SK-N-SH (cell line): ENCODE data around the gene TNFRSF14.

Experiments
- ELF1 ChIP-seq: IDR thresholded peaks from 2 replicates; pipeline ENCODE4 v1.4.0; 2012
- EP300 ChIP-seq, 2 experiments: IDR thresholded peaks; 2 replicates each; pipeline versions ENCODE4 v1.4.0 to v1.6.1; 2012; ENCODE audit warnings: borderline replicate concordance in 1 of 2, low read depth in 1 of 2, low read length in 1 of 2
- EZH2phosphoT487 ChIP-seq: fragments of 200-600 bp; sonication (generic); IDR thresholded peaks from 2 replicates; pipeline ENCODE4 v1.6.1; 2017; ENCODE audit warnings: low read depth, mixed run types, mild to moderate bottlenecking, antibody characterized with exemption, moderate library complexity, borderline replicate concordance
- FOXJ3 ChIP-seq: sonication (generic); formaldehyde crosslinking; IDR thresholded peaks from 2 replicates; pipeline ENCODE4 v1.5.1; 2020; ENCODE audit warnings: mild to moderate bottlenecking, missing genetic modification reagents
- GABPA ChIP-seq: IDR thresholded peaks from 2 replicates; pipeline ENCODE4 v1.4.0; 2012; ENCODE audit warnings: low read depth, mild to moderate bottlenecking
- NFIC ChIP-seq: IDR thresholded peaks from 2 replicates; pipeline ENCODE4 v1.4.0; 2012; ENCODE audit warnings: borderline replicate concordance
- NRF1 ChIP-seq: IDR thresholded peaks from 2 replicates; pipeline ENCODE4 v1.6.1; 2012; ENCODE audit warnings: low read depth, mild to moderate bottlenecking, low read length
- POLR2AphosphoS5 ChIP-seq: IDR thresholded peaks from 2 replicates; pipeline ENCODE4 v1.6.1; 2012; ENCODE audit warnings: low read depth, low read length
- RFX5 ChIP-seq: IDR thresholded peaks from 2 replicates; pipeline ENCODE4 v1.6.1; 2012; ENCODE audit warnings: mild to moderate bottlenecking, improper control_type of control experiment, low read length
- SIN3A ChIP-seq: IDR thresholded peaks from 2 replicates; pipeline ENCODE4 v1.6.1; 2012; ENCODE audit warnings: low read depth, mild to moderate bottlenecking, low read length, moderate library complexity, borderline replicate concordance
- YY1 ChIP-seq: IDR thresholded peaks from 2 replicates; pipeline ENCODE4 v1.4.0; 2012; ENCODE audit warnings: low read depth, mild to moderate bottlenecking
- TF ChIP-seq, protein P1 (sequence below): fragments of 200-600 bp; sonication (generic); IDR thresholded peaks from 2 replicates; pipeline ENCODE4 v1.6.1; 2017; ENCODE audit warnings: antibody characterized with exemption, mild to moderate bottlenecking, moderate library complexity
- TF ChIP-seq, protein P2 (sequence below): fragments of 150-350 bp; IDR thresholded peaks from 2 replicates; pipeline ENCODE4 v1.6.1; 2017; ENCODE audit warnings: antibody characterized with exemption, low read length, low read depth, borderline replicate concordance
- TF ChIP-seq, protein P3 (sequence below): IDR thresholded peaks from 2 replicates; pipeline ENCODE4 v1.4.0; 2012; ENCODE audit warnings: low read depth, borderline replicate concordance

DNA sequence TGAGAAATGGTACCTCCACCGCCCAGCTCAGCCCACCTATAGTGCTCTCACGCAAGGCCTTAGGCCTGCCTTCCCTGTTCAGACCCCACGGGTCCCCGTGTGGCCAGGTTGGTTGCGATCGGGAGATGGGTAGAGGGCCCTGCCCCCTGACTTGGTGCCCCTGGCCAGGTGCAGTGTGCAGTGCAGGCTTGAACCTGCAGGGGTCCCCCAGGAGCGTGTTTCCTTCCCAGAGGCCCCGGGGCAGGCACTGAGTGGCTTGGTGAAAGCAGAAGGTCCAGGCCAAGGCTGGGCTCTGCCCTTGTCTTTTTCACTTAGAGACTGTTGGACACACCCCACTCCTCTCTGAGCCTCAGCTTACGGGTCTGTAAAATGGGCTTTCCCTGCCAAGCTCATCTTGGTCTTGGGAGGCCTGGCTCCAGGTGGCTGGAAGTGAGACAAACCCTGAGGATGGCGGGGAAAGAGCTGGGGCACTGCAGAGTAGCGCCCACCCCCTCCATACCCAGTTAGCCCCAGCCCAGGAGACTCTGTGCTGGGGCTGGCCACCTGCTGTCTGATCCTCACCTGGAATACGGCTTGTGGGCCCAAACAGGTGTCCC is 16.8 kb upstream of the TNFRSF14 start:
- TF ChIP-seq NFIC (no peak), RFX5 (no peak), EP300 (IDR thresholded peaks at IDR 0.05; ENCODE audit: borderline replicate concordance in 1 of 2, low read depth in 1 of 2, low read length in 1 of 2) (no peak), GABPA (no peak), EZH2phosphoT487 (no peak), SIN3A (no peak), YY1 (no peak), NRF1 (no peak), FOXJ3 (no peak), POLR2AphosphoS5 (no peak), ELF1 (no peak)
- TF ChIP-seq, protein P1, sequence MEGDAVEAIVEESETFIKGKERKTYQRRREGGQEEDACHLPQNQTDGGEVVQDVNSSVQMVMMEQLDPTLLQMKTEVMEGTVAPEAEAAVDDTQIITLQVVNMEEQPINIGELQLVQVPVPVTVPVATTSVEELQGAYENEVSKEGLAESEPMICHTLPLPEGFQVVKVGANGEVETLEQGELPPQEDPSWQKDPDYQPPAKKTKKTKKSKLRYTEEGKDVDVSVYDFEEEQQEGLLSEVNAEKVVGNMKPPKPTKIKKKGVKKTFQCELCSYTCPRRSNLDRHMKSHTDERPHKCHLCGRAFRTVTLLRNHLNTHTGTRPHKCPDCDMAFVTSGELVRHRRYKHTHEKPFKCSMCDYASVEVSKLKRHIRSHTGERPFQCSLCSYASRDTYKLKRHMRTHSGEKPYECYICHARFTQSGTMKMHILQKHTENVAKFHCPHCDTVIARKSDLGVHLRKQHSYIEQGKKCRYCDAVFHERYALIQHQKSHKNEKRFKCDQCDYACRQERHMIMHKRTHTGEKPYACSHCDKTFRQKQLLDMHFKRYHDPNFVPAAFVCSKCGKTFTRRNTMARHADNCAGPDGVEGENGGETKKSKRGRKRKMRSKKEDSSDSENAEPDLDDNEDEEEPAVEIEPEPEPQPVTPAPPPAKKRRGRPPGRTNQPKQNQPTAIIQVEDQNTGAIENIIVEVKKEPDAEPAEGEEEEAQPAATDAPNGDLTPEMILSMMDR: peak; percentile 38; the same call in 1 of the 2 replicates
- TF ChIP-seq, protein P2, sequence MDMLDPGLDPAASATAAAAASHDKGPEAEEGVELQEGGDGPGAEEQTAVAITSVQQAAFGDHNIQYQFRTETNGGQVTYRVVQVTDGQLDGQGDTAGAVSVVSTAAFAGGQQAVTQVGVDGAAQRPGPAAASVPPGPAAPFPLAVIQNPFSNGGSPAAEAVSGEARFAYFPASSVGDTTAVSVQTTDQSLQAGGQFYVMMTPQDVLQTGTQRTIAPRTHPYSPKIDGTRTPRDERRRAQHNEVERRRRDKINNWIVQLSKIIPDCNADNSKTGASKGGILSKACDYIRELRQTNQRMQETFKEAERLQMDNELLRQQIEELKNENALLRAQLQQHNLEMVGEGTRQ: no peak
- TF ChIP-seq, protein P3, sequence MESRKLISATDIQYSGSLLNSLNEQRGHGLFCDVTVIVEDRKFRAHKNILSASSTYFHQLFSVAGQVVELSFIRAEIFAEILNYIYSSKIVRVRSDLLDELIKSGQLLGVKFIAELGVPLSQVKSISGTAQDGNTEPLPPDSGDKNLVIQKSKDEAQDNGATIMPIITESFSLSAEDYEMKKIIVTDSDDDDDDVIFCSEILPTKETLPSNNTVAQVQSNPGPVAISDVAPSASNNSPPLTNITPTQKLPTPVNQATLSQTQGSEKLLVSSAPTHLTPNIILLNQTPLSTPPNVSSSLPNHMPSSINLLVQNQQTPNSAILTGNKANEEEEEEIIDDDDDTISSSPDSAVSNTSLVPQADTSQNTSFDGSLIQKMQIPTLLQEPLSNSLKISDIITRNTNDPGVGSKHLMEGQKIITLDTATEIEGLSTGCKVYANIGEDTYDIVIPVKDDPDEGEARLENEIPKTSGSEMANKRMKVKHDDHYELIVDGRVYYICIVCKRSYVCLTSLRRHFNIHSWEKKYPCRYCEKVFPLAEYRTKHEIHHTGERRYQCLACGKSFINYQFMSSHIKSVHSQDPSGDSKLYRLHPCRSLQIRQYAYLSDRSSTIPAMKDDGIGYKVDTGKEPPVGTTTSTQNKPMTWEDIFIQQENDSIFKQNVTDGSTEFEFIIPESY: no peak
